ENCODE data around the gene DCLK1. TPM values are rescaled to one million over a fixed set of nuclear protein-coding genes. Genes with fewer than 3 reads are reported as not detected.

DCLK1 gene
- total RNA-seq, 1 experiment from 2014 or later, result not detected

GRCh38 chr13:35891507-35892441, 239.4 kb downstream of the DCLK1 start:
- no peak for DNase-seq (ENCODE audit: low spot score)
- in situ Hi-C loops (cut with HindIII; ENCODE audit: low sequenced_read_pairs), result no loop called here

GRCh38 chr13:35889560-35889959, 241.6 kb downstream of the DCLK1 start:
- in situ Hi-C loops (cut with HindIII; ENCODE audit: low sequenced_read_pairs), result no loop called here
- no peak for DNase-seq (ENCODE audit: low spot score)

GRCh38 chr13:35888981-35889380, 242.2 kb downstream of the DCLK1 start:
- in situ Hi-C loops (cut with HindIII; ENCODE audit: low sequenced_read_pairs), result no loop called here

GRCh38 chr13:35888457-35888883, 242.7 kb downstream of the DCLK1 start:
- in situ Hi-C loops (cut with HindIII; ENCODE audit: low sequenced_read_pairs), result no loop called here
- DNase-seq (ENCODE audit: low spot score), result peak; percentile 48

More at GRCh38 chr13:35888981-35889380, 242.2 kb downstream of the DCLK1 start:
- DNase-seq (ENCODE audit: low spot score), result peak; percentile 24

GRCh38 chr13:35887115-35887666, 244.0 kb downstream of the DCLK1 start:
- no peak for DNase-seq (ENCODE audit: low spot score)
- in situ Hi-C loops (cut with HindIII; ENCODE audit: low sequenced_read_pairs), result no loop called here

- in situ Hi-C loops (cut with HindIII; ENCODE audit: low sequenced_read_pairs), result no loop called here
- DNase-seq (ENCODE audit: low spot score), result no peak
Observed at GRCh38 chr13:35886332-35887114, 244.7 kb downstream of the DCLK1 start.

GRCh38 chr13:35884211-35884760, 246.9 kb downstream of the DCLK1 start:
- no peak for DNase-seq (ENCODE audit: low spot score)
- in situ Hi-C loops (cut with HindIII; ENCODE audit: low sequenced_read_pairs), result no loop called here

GRCh38 chr13:35882722-35883497, 248.3 kb downstream of the DCLK1 start:
- DNase-seq (ENCODE audit: low spot score), result no peak
- in situ Hi-C loops (cut with HindIII; ENCODE audit: low sequenced_read_pairs), result no loop called here

- in situ Hi-C loops (cut with HindIII; ENCODE audit: low sequenced_read_pairs), result no loop called here
- DNase-seq (ENCODE audit: low spot score), result peak; percentile 85
Observed at GRCh38 chr13:35881360-35881759, 249.8 kb downstream of the DCLK1 start.

GRCh38 chr13:35879111-35879510, 252.1 kb downstream of the DCLK1 start:
- no peak for DNase-seq (ENCODE audit: low spot score)
- in situ Hi-C loops (cut with HindIII; ENCODE audit: low sequenced_read_pairs), result no loop called here

- DNase-seq (ENCODE audit: low spot score), result no peak
- in situ Hi-C loops (cut with HindIII; ENCODE audit: low sequenced_read_pairs), result no loop called here
Observed at GRCh38 chr13:35876601-35877000, 254.6 kb downstream of the DCLK1 start.

- in situ Hi-C loops (cut with HindIII; ENCODE audit: low sequenced_read_pairs), result no loop called here
- no peak for DNase-seq (ENCODE audit: low spot score)
Observed at GRCh38 chr13:35874704-35875103, 256.5 kb downstream of the DCLK1 start.

GRCh38 chr13:35872369-35872768, 258.8 kb downstream of the DCLK1 start:
- in situ Hi-C loops (cut with HindIII; ENCODE audit: low sequenced_read_pairs), result no loop called here
- no peak for DNase-seq (ENCODE audit: low spot score)

GRCh38 chr13:35871561-35871960, 259.6 kb downstream of the DCLK1 start:
- in situ Hi-C loops (cut with HindIII; ENCODE audit: low sequenced_read_pairs), result no loop called here
- no peak for DNase-seq (ENCODE audit: low spot score)

GRCh38 chr13:35866801-35867200, 264.4 kb downstream of the DCLK1 start:
- in situ Hi-C loops (cut with HindIII; ENCODE audit: low sequenced_read_pairs), result no loop called here
- no peak for DNase-seq (ENCODE audit: low spot score)

- in situ Hi-C loops (cut with HindIII; ENCODE audit: low sequenced_read_pairs), result no loop called here
- DNase-seq (ENCODE audit: low spot score), result no peak
Observed at GRCh38 chr13:35865341-35866240, 265.6 kb downstream of the DCLK1 start.

- in situ Hi-C loops (cut with HindIII; ENCODE audit: low sequenced_read_pairs), result no loop called here
- no peak for DNase-seq (ENCODE audit: low spot score)
Observed at GRCh38 chr13:35860661-35861060, 270.5 kb downstream of the DCLK1 start.

- no peak for DNase-seq (ENCODE audit: low spot score)
- in situ Hi-C loops (cut with HindIII; ENCODE audit: low sequenced_read_pairs), result no loop called here
Observed at GRCh38 chr13:35859981-35860380, 271.2 kb downstream of the DCLK1 start.
